Ishikawa (cell line): ENCODE results near the gene BPGM.

ENCODE experiments used
- EGR1 ChIP-seq: IDR thresholded peaks from 2 replicates; pipeline ENCODE4 v1.6.1; 2012
- EP300 ChIP-seq: IDR thresholded peaks from 2 replicates; pipeline ENCODE4 v1.6.1; 2012; ENCODE audit warnings: borderline replicate concordance
- RAD21 ChIP-seq: IDR thresholded peaks from 2 replicates; pipeline ENCODE4 v1.6.1; 2012; ENCODE audit warnings: low read depth
- REST ChIP-seq: IDR thresholded peaks from 2 replicates; pipeline ENCODE4 v1.6.1; 2012; ENCODE audit warnings: low read depth, mild to moderate bottlenecking
- TAF1 ChIP-seq: IDR thresholded peaks from 2 replicates; pipeline ENCODE4 v1.6.1; 2012; ENCODE audit warnings: low read depth, mild to moderate bottlenecking
- USF1 ChIP-seq: IDR thresholded peaks from 2 replicates; pipeline ENCODE4 v1.6.1; 2012
- YY1 ChIP-seq: IDR thresholded peaks from 2 replicates; pipeline ENCODE4 v1.6.1; 2012; ENCODE audit warnings: low read depth
- ZBTB7A ChIP-seq: IDR thresholded peaks from 2 replicates; pipeline ENCODE4 v1.6.1; 2012; ENCODE audit warnings: low read depth

DNA sequence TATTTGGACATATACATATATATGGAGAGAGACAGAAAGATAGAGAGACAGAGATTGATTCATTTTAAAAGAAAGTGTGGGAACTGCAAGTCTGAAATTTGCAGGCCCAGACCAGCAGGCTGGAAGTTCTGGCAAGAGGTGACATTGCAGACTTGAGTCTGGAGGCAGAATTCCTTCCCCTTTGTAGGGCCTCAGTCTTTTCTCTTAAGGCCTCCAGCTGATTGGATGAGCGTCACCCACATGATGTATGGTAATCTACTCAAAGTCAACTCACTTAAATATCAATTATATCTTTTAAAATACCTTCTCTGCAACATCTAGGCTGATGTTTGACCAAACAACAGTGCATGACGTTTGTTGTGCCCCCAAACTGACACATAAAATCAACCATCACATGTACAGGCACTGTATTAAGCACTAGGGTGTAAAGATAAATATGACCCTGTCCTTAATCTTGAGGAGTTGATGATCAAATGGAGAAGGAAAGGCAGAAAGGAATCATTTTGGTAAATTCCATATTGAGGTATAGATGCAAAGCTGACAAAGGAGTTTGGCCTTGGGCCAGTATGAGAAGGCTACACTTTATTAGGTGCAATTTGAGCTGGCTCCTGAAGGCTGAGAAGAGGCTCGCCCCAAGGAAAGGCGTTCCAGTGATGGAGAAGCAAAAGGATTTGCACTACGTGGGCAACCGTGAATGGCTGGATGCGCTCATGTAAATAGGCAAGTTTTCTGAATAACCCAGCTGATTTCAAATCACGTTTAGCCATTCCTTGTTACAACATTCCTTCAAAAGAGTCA is 52.6 kb downstream of the BPGM start:
- TF ChIP-seq REST = no peak
- TF ChIP-seq USF1 = no peak
- TF ChIP-seq EP300 = no peak
- TF ChIP-seq EGR1 = no peak
- no peak for TF ChIP-seq RAD21
- TF ChIP-seq TAF1 = no peak
- TF ChIP-seq YY1 = no peak
- no peak for TF ChIP-seq ZBTB7A
